Epithelial cell of prostate (primary cell): ENCODE data around the gene TP53I11.

ENCODE experiments used
- DNase-seq: peaks from one replicate; pipeline ENCODE4 v3.0.0-alpha.2; 2011; ENCODE audit warnings: low read depth, low spot score
- H3K27ac ChIP-seq: fragments of 450-650 bp; 2 replicates; pipeline ENCODE4 v1.5.1; 2017; ENCODE audit warnings: mild to moderate bottlenecking

TP53I11 gene

GRCh38 chr11:44917741-44918140 is 32.9 kb downstream of the TP53I11 start:
- no peak overlapping the region for H3K27ac ChIP-seq
- DNase-seq = no peak

- DNase-seq = no peak
- no peak overlapping the region for H3K27ac ChIP-seq
These were observed 33.8 kb downstream of the TP53I11 start for GRCh38 chr11:44916801-44917385.

GRCh38 chr11:44916331-44916730 is 34.4 kb downstream of the TP53I11 start:
- DNase-seq = no peak
- H3K27ac ChIP-seq = no peak overlapping the region

GRCh38 chr11:44915621-44916020 is 35.1 kb downstream of the TP53I11 start:
- H3K27ac ChIP-seq = no peak overlapping the region
- DNase-seq = no peak

- H3K27ac ChIP-seq = no peak overlapping the region
- DNase-seq = no peak
These were observed 35.7 kb downstream of the TP53I11 start for GRCh38 chr11:44915004-44915403.

GRCh38 chr11:44914105-44914504 is 36.6 kb downstream of the TP53I11 start:
- no peak overlapping the region for H3K27ac ChIP-seq
- no peak for DNase-seq

- no peak for DNase-seq
These were observed 37.2 kb downstream of the TP53I11 start for GRCh38 chr11:44913502-44913901.

GRCh38 chr11:44912270-44912987 is 38.3 kb downstream of the TP53I11 start:
- DNase-seq = no peak
- no peak overlapping the region for H3K27ac ChIP-seq

More at GRCh38 chr11:44913502-44913901, 37.2 kb downstream of the TP53I11 start:
- no peak overlapping the region for H3K27ac ChIP-seq

GRCh38 chr11:44911029-44911814 is 39.5 kb downstream of the TP53I11 start:
- H3K27ac ChIP-seq = no peak overlapping the region
- DNase-seq = peak; percentile 10

- DNase-seq = no peak
- no peak overlapping the region for H3K27ac ChIP-seq
These were observed 40.1 kb downstream of the TP53I11 start for GRCh38 chr11:44910591-44910990.

GRCh38 chr11:44909557-44909956 is 41.1 kb downstream of the TP53I11 start:
- H3K27ac ChIP-seq = no peak overlapping the region
- DNase-seq = no peak

GRCh38 chr11:44906649-44907048 is 44.0 kb downstream of the TP53I11 start:
- DNase-seq = no peak
- no peak overlapping the region for H3K27ac ChIP-seq

GRCh38 chr11:44905131-44905866 is 45.4 kb downstream of the TP53I11 start:
- no peak overlapping the region for H3K27ac ChIP-seq
- DNase-seq = no peak

GRCh38 chr11:44904261-44905020 is 46.2 kb downstream of the TP53I11 start:
- no peak overlapping the region for H3K27ac ChIP-seq
- no peak for DNase-seq

GRCh38 chr11:44903518-44903917 is 47.2 kb downstream of the TP53I11 start:
- H3K27ac ChIP-seq = no peak overlapping the region
- DNase-seq = no peak

GRCh38 chr11:44903035-44903434 is 47.6 kb downstream of the TP53I11 start:
- DNase-seq = no peak
- H3K27ac ChIP-seq = no peak overlapping the region

- no peak for DNase-seq
- no peak overlapping the region for H3K27ac ChIP-seq
These were observed 48.9 kb downstream of the TP53I11 start for GRCh38 chr11:44901786-44902185.

- peak; percentile 12 for DNase-seq
- H3K27ac ChIP-seq = no peak overlapping the region
These were observed 49.5 kb downstream of the TP53I11 start for GRCh38 chr11:44901120-44901633.

- H3K27ac ChIP-seq = no peak overlapping the region
- no peak for DNase-seq
These were observed 50.7 kb downstream of the TP53I11 start for GRCh38 chr11:44899959-44900358.
